WTC11 (cell line): ENCODE data around the gene TMUB1.

Experiments
- CTCF ChIP-seq: fragments of 200-600 bp; IDR thresholded peaks from 2 replicates; pipeline ENCODE4 v1.8.0; 2022; ENCODE audit warnings: antibody characterized with exemption
- SP1 ChIP-seq: sonication (generic); formaldehyde crosslinking; conservative IDR thresholded peaks from 2 replicates; pipeline ENCODE4 v1.8.1; 2022; ENCODE audit warnings: missing genetic modification reagents
- TCF7 ChIP-seq: sonication (generic); formaldehyde crosslinking; IDR thresholded peaks from 2 replicates; pipeline ENCODE4 v1.8.0; 2022; ENCODE audit warnings: mild to moderate bottlenecking, low read depth, missing genetic modification reagents, moderate library complexity
- ZNF232 ChIP-seq: sonication (generic); formaldehyde crosslinking; IDR thresholded peaks from 2 replicates; pipeline ENCODE4 v1.8.0; 2022; ENCODE audit warnings: mild to moderate bottlenecking, missing genetic modification reagents

GRCh38 chr7:151047976-151048815 is 35.1 kb downstream of the TMUB1 start, which contains the start of gene ASIC3:
- TF ChIP-seq CTCF (no peak), ZNF232 (CRISPR knock-in tag) (no peak), SP1 (CRISPR knock-in tag) (no peak), TCF7 (CRISPR knock-in tag) (no peak)
